Liver (tissue), 9 donors: ENCODE measurements around the gene VEPH1. TPM values are rescaled to one million over a fixed set of nuclear protein-coding genes. Genes with fewer than 3 reads are reported as not detected.

Source experiments
- DNase-seq: peaks from one replicate; pipeline ENCODE4 v3.0.0-alpha.2; 2017; ENCODE audit warnings: low spot score
- H3K27ac ChIP-seq, 2 donors: one replicate each; pipeline ENCODE4 v1.7.0; 2013; ENCODE audit warnings: inconsistent platforms in 2 of 2, low read length in 2 of 2, control low read depth in 1 of 2, low read depth in 1 of 2, mild to moderate bottlenecking in 1 of 2
- H3K27me3 ChIP-seq, 4 donors: one replicate each; pipeline versions ENCODE4 v1.6.1 to v1.7.0; 2013; ENCODE audit warnings: low read length in 3 of 4, inconsistent platforms in 1 of 4, mild to moderate bottlenecking in 1 of 4, moderate library complexity in 1 of 4; ENCODE audit not compliant: control insufficient read depth in 4 of 4, insufficient read depth in 4 of 4
- H3K36me3 ChIP-seq, 4 donors: one replicate each; pipeline versions ENCODE4 v1.6.1 to v1.7.0; 2013; ENCODE audit warnings: low read length in 3 of 4, mild to moderate bottlenecking in 3 of 4, low read depth in 1 of 4, moderate library complexity in 1 of 4; ENCODE audit not compliant: control insufficient read depth in 4 of 4, insufficient read depth in 3 of 4
- H3K4me1 ChIP-seq, 4 donors: one replicate each; pipeline versions ENCODE4 v1.6.1 to v1.7.0; 2013; ENCODE audit warnings: low read length in 3 of 4, mild to moderate bottlenecking in 3 of 4, moderate library complexity in 1 of 4; ENCODE audit not compliant: control insufficient read depth in 4 of 4, insufficient read depth in 4 of 4
- H3K4me3 ChIP-seq, 3 donors: one replicate each; pipeline versions ENCODE4 v1.6.1 to v1.7.0; 2013; ENCODE audit warnings: low read length in 3 of 3, control low read depth in 1 of 3, low read depth in 1 of 3, mild to moderate bottlenecking in 1 of 3
- H3K9ac ChIP-seq, 2 donors: one replicate each; pipeline ENCODE4 v1.7.0; 2013; ENCODE audit warnings: low read length in 2 of 2, mild to moderate bottlenecking in 2 of 2, moderate library complexity in 2 of 2, control low read depth in 1 of 2, low read depth in 1 of 2
- H3K9me3 ChIP-seq, 4 donors: one replicate each; pipeline versions ENCODE4 v1.6.1 to v1.7.0; 2013; ENCODE audit warnings: low read length in 3 of 4; ENCODE audit not compliant: control insufficient read depth in 4 of 4
- ATF3 ChIP-seq: IDR thresholded peaks from 2 replicates; pipeline ENCODE4 v1.6.1; 2016; ENCODE audit warnings: antibody characterized with exemption
- CTCF ChIP-seq: fragments of 150-350 bp; IDR thresholded peaks from 2 replicates; pipeline ENCODE4 v1.5.1; 2017; ENCODE audit warnings: improper control_type of control experiment, low read depth, low read length; ENCODE audit not compliant: missing input control
- EGR1 ChIP-seq, 2 donors: IDR thresholded peaks; 2 replicates each; pipeline ENCODE4 v1.6.1; 2016 to 2018; ENCODE audit warnings: antibody characterized with exemption in 2 of 2, low read depth in 2 of 2
- FOXA1 ChIP-seq: IDR thresholded peaks from 2 replicates; pipeline ENCODE4 v1.6.1; 2016; ENCODE audit warnings: antibody characterized with exemption
- FOXA2 ChIP-seq: IDR thresholded peaks from 2 replicates; pipeline ENCODE4 v1.6.1; 2016; ENCODE audit warnings: antibody characterized with exemption
- GABPA ChIP-seq, 2 donors: IDR thresholded peaks in 1 of 2; conservative IDR thresholded peaks in 1 of 2; 2 replicates each; pipeline ENCODE4 v1.6.1; 2016; ENCODE audit warnings: antibody characterized with exemption in 2 of 2, mild to moderate bottlenecking in 1 of 2, moderate library complexity in 1 of 2
- HNF4A ChIP-seq, 2 donors: conservative IDR thresholded peaks; 2 replicates each; pipeline ENCODE4 v1.6.1; 2016; ENCODE audit warnings: antibody characterized with exemption in 2 of 2, mild to moderate bottlenecking in 2 of 2
- HNF4G ChIP-seq: IDR thresholded peaks from 2 replicates; pipeline ENCODE4 v1.6.1; 2016; ENCODE audit warnings: antibody characterized with exemption
- JUND ChIP-seq, 2 donors: IDR thresholded peaks; 2 replicates each; pipeline ENCODE4 v1.6.1; 2016; ENCODE audit warnings: antibody characterized with exemption in 2 of 2
- MAX ChIP-seq: IDR thresholded peaks from 2 replicates; pipeline ENCODE4 v1.6.1; 2016; ENCODE audit warnings: antibody characterized with exemption
- NR2F2 ChIP-seq: IDR thresholded peaks from 2 replicates; pipeline ENCODE4 v1.6.1; 2016; ENCODE audit warnings: antibody characterized with exemption
- RAD21 ChIP-seq, 2 donors: IDR thresholded peaks; 2 replicates each; pipeline ENCODE4 v1.6.1; 2016; ENCODE audit warnings: antibody characterized with exemption in 2 of 2, mild to moderate bottlenecking in 2 of 2
- REST ChIP-seq: IDR thresholded peaks from 2 replicates; pipeline ENCODE4 v1.6.1; 2016; ENCODE audit warnings: antibody characterized with exemption, mild to moderate bottlenecking
- RXRA ChIP-seq, 2 donors: IDR thresholded peaks; 2 replicates each; pipeline ENCODE4 v1.6.1; 2017 to 2018; ENCODE audit warnings: antibody characterized with exemption in 2 of 2, mild to moderate bottlenecking in 1 of 2
- SP1 ChIP-seq: IDR thresholded peaks from 2 replicates; pipeline ENCODE4 v1.6.1; 2018; ENCODE audit warnings: antibody characterized with exemption, mild to moderate bottlenecking
- TAF1 ChIP-seq: conservative IDR thresholded peaks from 2 replicates; pipeline ENCODE4 v1.6.1; 2016; ENCODE audit warnings: antibody characterized with exemption, mild to moderate bottlenecking
- YY1 ChIP-seq: IDR thresholded peaks from 2 replicates; pipeline ENCODE4 v1.6.1; 2016; ENCODE audit warnings: antibody characterized with exemption, mild to moderate bottlenecking
- ZBTB33 ChIP-seq: IDR thresholded peaks from 2 replicates; pipeline ENCODE4 v1.6.1; 2016; ENCODE audit warnings: antibody characterized with exemption
- WGBS: extraction: QIAGEN DNeasy Blood & Tissue Kit; methylation state at CpG from one replicate; pipeline ENCODE4 v1.1.7; 2013; 5-methylcytosine and 5-hydroxymethylcytosine counted together
- polyA plus RNA-seq, 2 donors: library from polyadenylated mRNA; stranded (reverse) in 1 of 2; unstranded in 1 of 2; fragments of 200-250 nt in 1 of 2; fragments of >200 nt in 1 of 2; fragmentation: Nextera tagmentation in 1 of 2; extraction: Ambion mirVana in 1 of 2; gene quantifications; one replicate each; pipeline versions ENCODE4 v1.2.1 to v1.2.3, GENCODE V29; 2013 to 2015
- total RNA-seq, 2 donors: library from RNA; depleted of rRNA; stranded (reverse); fragments of >200 nt; gene quantifications; one replicate each; pipeline ENCODE4 v1.2.3, GENCODE V29; 2014
- donor health status: healthy.
- donor health status: healthy.
- donor health status: healthy.
- donor health status: healthy.
- donor health status: healthy.

Gene VEPH1
- total and polyA plus RNA-seq, 4 donors = 0.60 to 3.3 (median 1.2) TPM

GRCh38 chr3:157284688-157285087, 218.5 kb downstream of the VEPH1 start:
- H3K27ac ChIP-seq = no peak overlapping the region
- H3K36me3 ChIP-seq = no peaks in the 10 kb centered on the region
- TF ChIP-seq ATF3 (no peak), JUND (IDR thresholded peaks at IDR 0.05) (no peak), HNF4G (no peak), YY1 (no peak), HNF4A (conservative IDR thresholded peaks at IDR 0.05) (no peak)
- DNase-seq = no peak
- WGBS = 54% methylated on average over 1 of the region's 1 CpG
- no peaks in the 10 kb centered on the region for H3K27me3 ChIP-seq
- no peak overlapping the region for H3K9ac ChIP-seq
- H3K4me3 ChIP-seq = no peak overlapping the region
- H3K9me3 ChIP-seq = no peaks in the 10 kb centered on the region
- no peaks in the 10 kb centered on the region for H3K4me1 ChIP-seq

- DNase-seq = no peak
- no peaks in the 10 kb centered on the region for H3K4me1 ChIP-seq
- H3K9me3 ChIP-seq = no peaks in the 10 kb centered on the region
- TF ChIP-seq GABPA (IDR thresholded peaks at IDR 0.05 in 1 of 2, conservative IDR thresholded peaks at IDR 0.05 in 1 of 2) (no peak), RAD21 (IDR thresholded peaks at IDR 0.05) (no peak), EGR1 (IDR thresholded peaks at IDR 0.05; ENCODE audit: low read depth in 2 of 2) (no peak), MAX (no peak), YY1 (no peak), ATF3 (no peak), FOXA2 (no peak), NR2F2 (no peak), SP1 (no peak), RXRA (IDR thresholded peaks at IDR 0.05) (no peak), ZBTB33 (no peak), FOXA1 (no peak)
- no peak overlapping the region for H3K27ac ChIP-seq
- H3K4me3 ChIP-seq = no peak overlapping the region
- H3K9ac ChIP-seq = no peak overlapping the region
- no peaks in the 10 kb centered on the region for H3K27me3 ChIP-seq
- WGBS = 79% methylated on average over 5 of the region's 5 CpGs
- no peaks in the 10 kb centered on the region for H3K36me3 ChIP-seq
These were observed 220.7 kb downstream of the VEPH1 start for GRCh38 chr3:157282261-157283191.

GRCh38 chr3:157280786-157281185, 222.4 kb downstream of the VEPH1 start:
- Histone ChIP-seq H3K27ac (no peak overlapping the region), H3K36me3 (no peaks in the 10 kb centered on the region), H3K27me3 (no peaks in the 10 kb centered on the region), H3K4me3 (no peak overlapping the region), H3K9me3 (no peaks in the 10 kb centered on the region), H3K9ac (no peak overlapping the region), H3K4me1 (no peaks in the 10 kb centered on the region)
- no peak for DNase-seq
- WGBS = 77% methylated on average over 2 of the region's 2 CpGs
- TF ChIP-seq REST (no peak), ATF3 (no peak), EGR1 (IDR thresholded peaks at IDR 0.05; ENCODE audit: low read depth in 2 of 2) (no peak), HNF4A (conservative IDR thresholded peaks at IDR 0.05) (no peak), CTCF (no peak), TAF1 (no peak), GABPA (IDR thresholded peaks at IDR 0.05 in 1 of 2, conservative IDR thresholded peaks at IDR 0.05 in 1 of 2) (no peak), HNF4G (no peak), RXRA (IDR thresholded peaks at IDR 0.05) (no peak), FOXA2 (no peak), YY1 (no peak)
